Glomerular endothelial cell (primary cell): Measurements from ENCODE around the gene STARD9. TPM values are rescaled to one million over a fixed set of nuclear protein-coding genes. Genes with fewer than 3 reads are reported as not detected.

Experiments
- DNase-seq: peaks from one replicate; pipeline ENCODE4 v3.0.0-alpha.2; 2011; ENCODE audit warnings: low read depth, low spot score; ENCODE audit errors: extremely low read depth
- total RNA-seq: library from RNA; depleted of rRNA; stranded (reverse); fragments of >200 nt; gene quantifications from 2 replicates; pipeline ENCODE4 v1.2.3, GENCODE V29; 2015

The STARD9 gene
- total RNA-seq, 1 donor from 2014 or later = 18.2 TPM

DNA sequence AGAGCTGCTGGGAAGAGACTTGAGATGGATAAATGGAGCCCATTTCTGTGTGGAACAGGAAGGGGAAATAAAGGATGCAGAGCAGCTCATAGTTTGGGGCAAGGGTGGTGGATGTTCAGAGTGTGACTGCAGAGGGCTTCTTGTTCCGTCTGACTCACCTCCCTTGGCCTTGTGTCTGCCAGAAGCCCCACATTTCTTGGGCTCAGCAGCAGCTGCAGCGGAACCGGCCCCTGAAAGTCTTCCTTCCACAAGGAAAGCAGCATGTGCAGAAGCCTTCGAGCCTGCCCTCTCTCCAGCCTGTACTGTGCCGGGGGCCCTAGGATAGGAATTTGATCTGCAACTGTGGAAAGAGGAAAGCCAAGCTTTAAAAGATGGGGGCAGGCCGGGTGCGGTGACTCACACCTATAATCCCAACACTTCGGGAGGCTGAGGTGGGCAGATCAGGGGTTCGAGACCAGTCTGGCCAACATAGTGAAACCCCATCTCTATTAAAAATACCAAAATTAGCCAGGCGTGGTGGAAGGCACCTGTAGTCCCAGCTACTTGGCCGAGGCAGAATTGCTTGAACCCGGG, 150.0 kb downstream of the STARD9 start:
- DNase-seq = no peak

- DNase-seq = no peak
These were observed 150.7 kb downstream of the STARD9 start for GRCh38 chr15:42726114-42726513.

DNA sequence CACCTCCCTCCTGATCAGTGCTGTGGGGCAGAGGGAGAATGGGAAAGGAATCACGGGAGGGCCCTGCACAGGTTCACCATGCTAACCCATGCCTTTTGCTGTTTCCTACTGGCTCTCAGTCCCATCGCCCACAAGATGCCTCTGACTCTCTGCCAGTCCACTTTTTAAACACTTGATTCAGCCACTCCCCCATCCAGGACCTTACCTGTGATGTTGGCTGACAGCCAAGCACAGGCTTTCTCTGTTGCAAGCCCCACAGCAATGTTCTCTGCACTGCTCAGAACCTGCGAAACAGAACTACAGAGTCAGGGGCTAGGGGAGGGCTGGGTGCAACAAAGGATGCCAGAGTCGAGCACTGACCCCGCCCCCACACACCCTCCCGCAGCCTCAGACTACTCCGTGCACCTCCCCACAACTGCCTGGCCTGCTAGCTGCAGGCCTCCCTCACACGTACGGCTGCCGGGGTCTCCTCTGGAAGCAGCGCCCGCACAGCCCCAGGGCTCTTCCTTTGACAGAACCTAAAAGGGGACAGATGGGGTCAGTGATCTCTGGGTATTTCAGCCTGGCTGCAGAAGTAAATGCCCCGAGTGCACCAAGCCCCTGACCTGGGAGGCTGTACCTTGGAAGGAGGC, 152.5 kb downstream of the STARD9 start:
- no peak for DNase-seq

DNA sequence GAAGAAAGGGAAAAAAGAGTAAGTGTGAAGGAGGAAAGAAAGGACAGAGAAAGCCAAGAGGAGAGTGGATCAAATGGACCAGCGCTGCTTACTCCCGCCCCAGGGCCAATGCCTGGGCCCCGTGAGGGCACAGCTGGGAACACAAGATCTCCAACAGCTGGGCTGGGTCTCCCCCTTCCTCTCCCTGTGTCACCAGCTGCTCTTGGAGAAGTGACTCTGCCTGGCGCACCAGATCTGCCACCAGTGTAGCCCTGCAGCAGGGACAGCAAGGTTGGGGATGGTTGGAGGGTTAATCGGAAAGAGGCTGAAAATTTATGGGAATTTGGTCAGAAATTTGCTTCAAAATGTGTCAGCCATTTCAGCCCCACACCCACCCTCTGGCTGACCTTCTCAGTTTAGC, 153.2 kb downstream of the STARD9 start:
- no peak for DNase-seq

DNA sequence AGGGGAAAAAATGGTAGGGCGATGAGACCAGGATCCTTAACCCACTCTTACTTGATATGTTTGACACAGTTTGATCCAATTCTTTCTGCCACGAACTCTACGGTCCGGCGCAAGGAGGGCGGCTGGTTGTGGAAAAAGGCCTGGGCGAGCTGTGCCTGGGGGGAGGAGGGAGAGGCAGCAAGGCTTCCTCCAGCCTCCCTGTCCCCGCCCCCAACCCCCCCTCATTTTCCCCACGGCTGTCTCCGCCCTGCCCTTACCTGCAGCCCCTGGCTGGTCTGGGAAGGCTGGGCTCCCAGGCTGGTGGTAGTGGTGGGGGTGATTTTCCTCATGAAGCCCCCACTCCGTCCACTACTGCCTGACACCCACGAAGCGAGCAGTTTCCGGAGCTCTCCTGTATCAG, 153.6 kb downstream of the STARD9 start:
- no peak for DNase-seq

DNA sequence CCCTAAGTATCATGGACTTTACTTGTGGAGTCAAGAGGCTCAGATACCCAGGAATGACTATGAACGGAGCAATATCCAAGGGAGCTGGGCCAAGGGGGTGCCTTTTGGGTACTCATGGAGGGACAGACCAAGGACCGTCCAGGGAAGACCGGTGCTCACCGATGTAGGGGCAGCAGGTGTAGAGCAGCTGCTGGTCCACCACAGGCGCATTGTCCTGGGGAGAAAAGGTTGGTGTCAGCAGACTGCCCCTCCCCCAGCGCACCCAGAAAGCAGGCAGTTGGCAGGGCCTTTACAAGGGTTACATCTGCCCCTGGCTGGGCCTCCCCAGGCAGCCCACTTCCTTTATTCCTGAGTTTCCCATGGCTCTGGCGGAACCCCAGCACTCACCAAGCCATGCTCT, 154.0 kb downstream of the STARD9 start:
- no peak for DNase-seq

GRCh38 chr15:42730135-42730534, 154.7 kb downstream of the STARD9 start:
- DNase-seq = no peak

GRCh38 chr15:42730536-42730935, 155.1 kb downstream of the STARD9 start:
- DNase-seq = no peak

GRCh38 chr15:42731461-42731860, 156.1 kb downstream of the STARD9 start:
- no peak for DNase-seq

- DNase-seq = no peak
These were observed 156.9 kb downstream of the STARD9 start for GRCh38 chr15:42732095-42732827.

DNA sequence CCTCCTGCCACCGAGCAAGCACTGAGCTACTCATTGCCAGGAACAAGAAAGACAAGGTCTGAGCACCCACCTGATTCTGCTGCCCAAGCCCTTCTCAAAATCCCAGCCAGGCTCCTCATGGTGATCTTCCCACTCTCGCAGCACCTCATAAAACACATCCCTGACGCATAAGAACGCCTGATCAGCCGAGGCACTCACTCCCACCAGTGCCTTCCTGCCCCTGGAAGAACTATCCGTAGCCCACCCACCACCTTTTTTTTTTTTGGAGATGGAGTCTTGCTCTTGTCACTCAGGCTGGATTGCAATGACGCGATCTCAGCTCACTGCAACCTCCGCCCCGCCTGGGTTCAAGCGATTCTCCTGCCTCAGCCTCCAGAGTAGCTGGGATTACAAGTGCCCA, 157.6 kb downstream of the STARD9 start:
- no peak for DNase-seq

DNA sequence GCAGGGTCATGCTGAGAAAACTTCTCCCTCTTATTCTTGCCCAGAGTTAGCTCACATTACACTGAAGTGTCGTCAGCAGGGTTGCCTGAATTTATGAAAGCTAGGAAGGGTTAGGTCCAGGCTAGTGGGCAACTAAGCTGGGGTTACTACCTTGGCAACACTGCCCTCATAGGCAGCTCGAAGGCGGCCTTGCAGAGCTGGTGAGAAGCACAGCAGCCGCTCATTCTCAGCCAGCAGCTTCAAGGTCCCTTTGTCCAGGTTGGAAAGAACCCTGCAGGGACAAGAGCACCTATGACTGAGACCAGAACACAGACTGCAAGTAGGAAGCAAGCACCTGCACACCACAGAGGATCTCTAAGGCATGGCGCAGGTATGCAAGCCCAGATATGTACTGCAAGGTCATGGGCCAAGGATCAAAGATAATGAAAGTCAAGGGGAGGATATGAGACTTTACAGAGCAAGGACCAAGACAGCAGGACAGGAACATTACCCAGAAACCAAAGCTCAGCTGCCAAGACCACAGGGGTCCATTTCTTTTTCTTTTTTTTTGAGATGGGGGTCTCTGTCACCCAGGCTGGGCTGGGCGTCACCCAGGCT, 158.8 kb downstream of the STARD9 start:
- no peak for DNase-seq

- no peak for DNase-seq
These were observed 160.2 kb downstream of the STARD9 start for GRCh38 chr15:42735382-42736165.

DNA sequence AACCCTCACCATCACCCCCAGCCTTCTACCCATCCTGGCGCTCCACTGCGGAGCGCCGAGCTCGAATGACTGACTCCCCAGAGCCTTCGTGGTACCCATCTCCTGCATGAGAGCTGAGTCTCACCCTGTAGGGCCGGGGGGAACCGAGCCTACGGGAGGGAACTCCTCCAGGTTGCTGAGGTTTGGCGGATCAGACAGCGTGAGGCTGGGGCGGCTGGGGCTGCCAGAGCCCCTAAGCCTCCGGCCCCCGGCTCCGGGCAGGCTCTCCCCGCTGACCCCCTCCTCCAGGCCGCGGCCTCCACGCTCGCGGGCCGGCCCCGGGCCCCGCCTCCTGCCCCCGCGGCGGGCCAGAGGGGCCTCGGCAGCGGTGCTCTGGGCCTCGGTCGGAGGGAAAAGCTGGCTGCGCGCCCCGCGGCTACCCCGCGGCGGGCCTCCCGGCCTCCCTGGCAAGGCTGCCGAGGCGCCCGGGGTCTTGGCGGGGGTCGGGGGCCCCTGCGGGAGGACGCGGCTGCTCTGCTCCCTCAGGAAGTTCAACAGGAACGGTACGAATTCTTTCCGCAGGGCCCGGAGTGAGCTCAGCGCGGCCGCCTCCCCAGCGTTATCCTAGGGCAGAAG, 160.9 kb downstream of the STARD9 start:
- DNase-seq = no peak

- no peak for DNase-seq
These were observed 161.6 kb downstream of the STARD9 start, which contains the start of gene CDAN1 for GRCh38 chr15:42736793-42737528. CDAN1 (minus strand) TSS chr15:42737128; CDS start chr15:42737102, 26 bp downstream.

DNA sequence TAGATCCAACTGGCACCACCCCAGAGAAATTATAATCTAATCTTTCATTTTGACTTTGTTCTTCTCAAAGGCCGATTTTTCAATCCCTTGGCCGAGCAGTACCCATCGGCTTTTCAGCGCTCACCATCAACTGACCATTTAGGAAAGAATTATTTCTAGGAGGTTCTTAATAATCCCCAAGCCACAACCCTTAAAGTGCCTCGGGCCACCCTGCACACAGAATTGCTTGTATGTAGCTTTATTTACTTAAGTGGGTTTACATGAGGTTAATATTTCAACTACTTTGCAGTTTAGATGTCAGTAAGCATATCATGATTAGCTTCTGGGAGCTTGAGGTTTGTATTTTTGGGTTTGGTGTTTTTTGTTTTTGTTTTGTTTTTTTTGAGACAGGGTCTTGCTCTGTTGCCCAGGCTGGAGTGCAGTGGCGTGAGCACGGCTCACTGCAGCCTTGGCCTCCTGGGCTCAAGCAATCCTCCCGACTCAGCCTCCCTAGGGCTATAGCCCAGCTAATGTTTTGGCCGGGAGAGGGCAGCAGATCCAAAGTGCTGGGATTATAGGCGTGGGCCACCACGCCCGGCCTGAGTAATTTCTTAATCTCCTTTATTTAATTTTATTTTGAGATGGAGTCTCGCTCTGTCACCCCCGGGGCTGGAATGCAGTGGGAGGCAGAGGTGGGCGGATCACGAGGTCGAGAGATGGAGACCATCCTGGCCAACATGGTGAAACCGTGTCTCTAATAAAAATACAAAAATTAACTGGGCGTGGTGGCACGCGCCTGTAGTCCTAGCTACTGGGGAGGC, 162.3 kb downstream of the STARD9 start:
- no peak for DNase-seq

DNA sequence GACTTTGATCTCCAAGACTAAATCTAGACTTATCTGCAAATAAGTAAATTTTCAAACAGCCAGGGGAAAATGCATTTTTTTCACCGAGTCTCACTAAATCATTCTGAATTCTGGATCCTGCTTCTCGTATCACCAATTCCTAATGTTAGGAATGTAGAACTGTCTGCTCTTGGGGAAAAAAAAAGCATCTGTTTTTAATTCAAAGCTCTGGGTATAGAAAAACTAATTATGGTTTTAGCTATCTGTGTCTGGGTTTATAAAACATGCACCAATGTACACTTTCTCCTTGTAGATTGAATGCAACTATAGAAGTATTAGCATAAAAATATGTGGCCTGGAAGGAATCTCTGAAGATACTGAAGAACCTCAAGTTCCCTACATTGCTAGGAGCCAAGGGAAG, 166.3 kb downstream of the STARD9 start:
- no peak for DNase-seq

GRCh38 chr15:42742149-42742548, 166.7 kb downstream of the STARD9 start:
- no peak for DNase-seq

DNA sequence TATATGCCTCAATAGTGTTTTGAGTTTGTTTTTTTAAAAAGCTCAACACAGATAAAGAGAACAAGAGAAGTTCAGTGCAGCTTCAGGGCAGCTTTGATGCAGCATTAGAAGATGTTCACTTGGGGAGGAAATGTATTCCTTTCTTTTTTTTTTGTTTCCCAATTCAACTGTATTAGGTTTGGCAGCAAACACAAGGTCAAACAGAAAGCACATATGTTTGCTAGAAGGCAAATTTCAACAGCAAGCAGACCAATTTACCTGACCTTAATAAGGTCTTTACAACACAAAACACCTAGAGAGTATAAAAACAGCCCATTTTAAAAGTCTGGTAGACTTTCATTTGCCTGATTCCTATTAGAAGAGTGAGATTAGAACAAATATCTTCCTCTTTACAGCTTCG, 168.8 kb downstream of the STARD9 start:
- no peak for DNase-seq
